Measurements from ENCODE around the gene TEX2. TPM values are rescaled to one million over a fixed set of nuclear protein-coding genes. Genes with fewer than 3 reads are reported as not detected.

The TEX2 gene
- total and polyA plus RNA-seq, 9 of the 15 experiments (the other 6 are each of a cell fraction or from before 2014, with no cell fraction given), result 4.1 to 27.6 (median 19.3) TPM

- TF ChIP-seq KLF10 (CRISPR knock-in tag; IDR thresholded peaks at IDR 0.05) (no peak), SMAD4 (CRISPR knock-in tag; conservative IDR thresholded peaks at IDR 0.05) (peak; percentile 82; the same call in 1 of the 2 replicates), KDM1A (IDR thresholded peaks at IDR 0.05) (no peak), POLR2AphosphoS5 (IDR thresholded peaks at IDR 0.05; ENCODE audit: control insufficient read depth, insufficient read depth, low read depth, low read length) (peak; percentile 78), PRMT5 (CRISPR knock-in tag; IDR thresholded peaks at IDR 0.05) (no peak), ZNF740 (CRISPR knock-in tag; IDR thresholded peaks at IDR 0.05) (peak; percentile 96), ZNF740 (tag; IDR thresholded peaks at IDR 0.05) (peak in 1 of 2 experiments; percentile 84; a peak in 2 of 4 replicates), ZNF507 (tag; conservative IDR thresholded peaks at IDR 0.05) (no peak), ELF2 (CRISPR knock-in tag; IDR thresholded peaks at IDR 0.05) (no peak), SLC30A9 (CRISPR knock-in tag; IDR thresholded peaks at IDR 0.05) (no peak), KLF1 (tag; IDR thresholded peaks at IDR 0.05) (no peak), POLR3A (IDR thresholded peaks at IDR 0.05; ENCODE audit: borderline replicate concordance, extremely low read depth, insufficient read depth, insufficient read length) (no peak), ZNF655 (CRISPR knock-in tag; IDR thresholded peaks at IDR 0.05) (no peak), GTF2F1 (IDR thresholded peaks at IDR 0.05; ENCODE audit: low read depth, low read length) (peak; percentile 67; the same call in 1 of the 2 replicates), MTF1 (CRISPR knock-in tag; IDR thresholded peaks at IDR 0.05; ENCODE audit: borderline replicate concordance) (no peak), CHAMP1 (IDR thresholded peaks at IDR 0.05) (no peak), MAFF (IDR thresholded peaks at IDR 0.05; ENCODE audit: low read length) (no peak), FIP1L1 (IDR thresholded peaks at IDR 0.05; ENCODE audit: low read depth, low read length, poor library complexity, severe bottlenecking) (peak; percentile 83), ATF7 (IDR thresholded peaks at IDR 0.05) (0 out of 2 replicates have a peak, but pooled peaks have one; percentile 52), ZNF512 (tag; IDR thresholded peaks at IDR 0.05) (no peak), ZNF124 (CRISPR knock-in tag; IDR thresholded peaks at IDR 0.05) (no peak), JUN (IDR thresholded peaks at IDR 0.05; ENCODE audit: borderline replicate concordance, low read depth, low read length) (no peak; the same call in 1 of the 2 replicates), JUN (CRISPR knock-in tag; IDR thresholded peaks at IDR 0.05; ENCODE audit: borderline replicate concordance) (peak; percentile 88)
Measured at GRCh38 chr17:64129765-64130558, 133.1 kb downstream of the TEX2 start, which contains the start of gene ERN1 (continued).
